ENCODE results near the gene PHAF1. TPM values are rescaled to one million over a fixed set of nuclear protein-coding genes. Genes with fewer than 3 reads are reported as not detected.

PHAF1 gene
- total and polyA plus RNA-seq, 9 of the 15 experiments (the other 6 are each of a cell fraction or from before 2014, with no cell fraction given): 5.1 to 25.4 (median 13.8) TPM

DNA sequence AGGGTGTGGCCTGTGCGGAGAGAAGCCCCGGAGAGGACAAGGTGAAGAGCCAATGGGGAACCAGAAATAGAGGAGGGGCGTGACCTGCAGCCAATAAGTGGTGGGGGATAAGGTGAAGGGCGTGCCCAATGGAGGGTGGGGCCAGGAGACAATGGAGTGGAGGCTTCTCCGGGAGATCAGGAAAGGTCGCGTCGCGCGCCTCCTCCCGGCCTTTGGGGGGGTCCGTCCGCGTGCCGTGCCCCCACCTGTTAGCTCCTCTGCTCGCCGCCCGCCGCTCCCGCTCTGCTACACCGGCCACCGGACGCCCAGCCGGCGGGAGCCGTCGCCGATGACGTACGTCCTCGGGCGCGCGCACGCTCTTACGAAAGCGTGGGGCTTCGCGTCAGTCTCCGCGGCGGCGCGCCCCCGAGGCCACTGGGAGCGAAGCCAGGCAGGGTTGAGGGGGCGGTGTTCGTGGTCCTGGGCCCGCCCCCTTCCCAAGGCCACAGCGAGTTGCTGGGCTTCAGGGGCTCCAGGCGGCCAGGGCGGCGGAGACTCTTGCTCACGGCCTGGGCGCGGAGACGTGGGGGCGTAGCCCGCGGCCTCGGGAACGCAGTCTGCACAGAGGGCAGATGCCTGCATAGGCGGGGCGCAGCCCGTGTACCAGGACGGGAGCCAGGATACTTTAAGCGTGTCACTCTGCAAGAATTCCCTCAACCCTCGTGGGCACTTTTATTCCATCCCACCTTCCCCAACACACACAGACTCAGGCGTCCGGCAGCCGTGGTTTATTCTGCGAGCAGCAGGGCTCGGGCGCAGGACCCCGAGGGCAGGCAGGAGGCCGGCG lies 74.1 kb downstream of the PHAF1 start, which contains the start of gene MATCAP1 (continued):
- no peak for TF ChIP-seq PHF21A (IDR thresholded peaks at IDR 0.05; ENCODE audit: borderline replicate concordance, low read depth)
- peak; percentile 93 for TF ChIP-seq EGR1 (conservative IDR thresholded peaks at IDR 0.05)
- TF ChIP-seq CHD2 (IDR thresholded peaks at IDR 0.05; ENCODE audit: low read depth, low read length): peak; percentile 79
- TF ChIP-seq, protein P1, sequence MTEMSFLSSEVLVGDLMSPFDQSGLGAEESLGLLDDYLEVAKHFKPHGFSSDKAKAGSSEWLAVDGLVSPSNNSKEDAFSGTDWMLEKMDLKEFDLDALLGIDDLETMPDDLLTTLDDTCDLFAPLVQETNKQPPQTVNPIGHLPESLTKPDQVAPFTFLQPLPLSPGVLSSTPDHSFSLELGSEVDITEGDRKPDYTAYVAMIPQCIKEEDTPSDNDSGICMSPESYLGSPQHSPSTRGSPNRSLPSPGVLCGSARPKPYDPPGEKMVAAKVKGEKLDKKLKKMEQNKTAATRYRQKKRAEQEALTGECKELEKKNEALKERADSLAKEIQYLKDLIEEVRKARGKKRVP (CRISPR knock-in tag; IDR thresholded peaks at IDR 0.05): no peak
- TF ChIP-seq ZNF347 (CRISPR knock-in tag; IDR thresholded peaks at IDR 0.05; ENCODE audit: low read depth): no peak
- no peak for TF ChIP-seq RAD51 (IDR thresholded peaks at IDR 0.05; ENCODE audit: borderline replicate concordance, low read depth)
- TF ChIP-seq, protein P2, sequence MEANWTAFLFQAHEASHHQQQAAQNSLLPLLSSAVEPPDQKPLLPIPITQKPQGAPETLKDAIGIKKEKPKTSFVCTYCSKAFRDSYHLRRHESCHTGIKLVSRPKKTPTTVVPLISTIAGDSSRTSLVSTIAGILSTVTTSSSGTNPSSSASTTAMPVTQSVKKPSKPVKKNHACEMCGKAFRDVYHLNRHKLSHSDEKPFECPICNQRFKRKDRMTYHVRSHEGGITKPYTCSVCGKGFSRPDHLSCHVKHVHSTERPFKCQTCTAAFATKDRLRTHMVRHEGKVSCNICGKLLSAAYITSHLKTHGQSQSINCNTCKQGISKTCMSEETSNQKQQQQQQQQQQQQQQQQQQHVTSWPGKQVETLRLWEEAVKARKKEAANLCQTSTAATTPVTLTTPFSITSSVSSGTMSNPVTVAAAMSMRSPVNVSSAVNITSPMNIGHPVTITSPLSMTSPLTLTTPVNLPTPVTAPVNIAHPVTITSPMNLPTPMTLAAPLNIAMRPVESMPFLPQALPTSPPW (CRISPR knock-in tag; IDR thresholded peaks at IDR 0.05): peak; percentile 87
- TF ChIP-seq, protein P3, sequence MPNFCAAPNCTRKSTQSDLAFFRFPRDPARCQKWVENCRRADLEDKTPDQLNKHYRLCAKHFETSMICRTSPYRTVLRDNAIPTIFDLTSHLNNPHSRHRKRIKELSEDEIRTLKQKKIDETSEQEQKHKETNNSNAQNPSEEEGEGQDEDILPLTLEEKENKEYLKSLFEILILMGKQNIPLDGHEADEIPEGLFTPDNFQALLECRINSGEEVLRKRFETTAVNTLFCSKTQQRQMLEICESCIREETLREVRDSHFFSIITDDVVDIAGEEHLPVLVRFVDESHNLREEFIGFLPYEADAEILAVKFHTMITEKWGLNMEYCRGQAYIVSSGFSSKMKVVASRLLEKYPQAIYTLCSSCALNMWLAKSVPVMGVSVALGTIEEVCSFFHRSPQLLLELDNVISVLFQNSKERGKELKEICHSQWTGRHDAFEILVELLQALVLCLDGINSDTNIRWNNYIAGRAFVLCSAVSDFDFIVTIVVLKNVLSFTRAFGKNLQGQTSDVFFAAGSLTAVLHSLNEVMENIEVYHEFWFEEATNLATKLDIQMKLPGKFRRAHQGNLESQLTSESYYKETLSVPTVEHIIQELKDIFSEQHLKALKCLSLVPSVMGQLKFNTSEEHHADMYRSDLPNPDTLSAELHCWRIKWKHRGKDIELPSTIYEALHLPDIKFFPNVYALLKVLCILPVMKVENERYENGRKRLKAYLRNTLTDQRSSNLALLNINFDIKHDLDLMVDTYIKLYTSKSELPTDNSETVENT (CRISPR knock-in tag; IDR thresholded peaks at IDR 0.05): peak; percentile 49; the same call in 1 of the 2 replicates
- TF ChIP-seq ZNF507 (tag; conservative IDR thresholded peaks at IDR 0.05): no peak
- TF ChIP-seq HSF4 (CRISPR knock-in tag; IDR thresholded peaks at IDR 0.05; ENCODE audit: borderline replicate concordance): no peak
- TF ChIP-seq, protein P4, sequence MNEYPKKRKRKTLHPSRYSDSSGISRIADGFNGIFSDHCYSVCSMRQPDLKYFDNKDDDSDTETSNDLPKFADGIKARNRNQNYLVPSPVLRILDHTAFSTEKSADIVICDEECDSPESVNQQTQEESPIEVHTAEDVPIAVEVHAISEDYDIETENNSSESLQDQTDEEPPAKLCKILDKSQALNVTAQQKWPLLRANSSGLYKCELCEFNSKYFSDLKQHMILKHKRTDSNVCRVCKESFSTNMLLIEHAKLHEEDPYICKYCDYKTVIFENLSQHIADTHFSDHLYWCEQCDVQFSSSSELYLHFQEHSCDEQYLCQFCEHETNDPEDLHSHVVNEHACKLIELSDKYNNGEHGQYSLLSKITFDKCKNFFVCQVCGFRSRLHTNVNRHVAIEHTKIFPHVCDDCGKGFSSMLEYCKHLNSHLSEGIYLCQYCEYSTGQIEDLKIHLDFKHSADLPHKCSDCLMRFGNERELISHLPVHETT (CRISPR knock-in tag; conservative IDR thresholded peaks at IDR 0.05 in 1 of 2, IDR thresholded peaks at IDR 0.05 in 1 of 2): peak in 1 of 2 experiments; percentile 83; a peak in 2 of 4 replicates
- TF ChIP-seq ZNF77 (CRISPR knock-in tag; IDR thresholded peaks at IDR 0.05): no peak
- no peak; the same call in 1 of the 2 replicates for TF ChIP-seq KHSRP (IDR thresholded peaks at IDR 0.05)
- TF ChIP-seq MAFF (IDR thresholded peaks at IDR 0.05; ENCODE audit: low read length): no peak
- TF ChIP-seq ZNF551 (CRISPR knock-in tag; IDR thresholded peaks at IDR 0.05): no peak
- no peak for TF ChIP-seq FOXJ3 (CRISPR knock-in tag; IDR thresholded peaks at IDR 0.05)
- no peak for TF ChIP-seq ZNF584 (CRISPR knock-in tag; IDR thresholded peaks at IDR 0.05; ENCODE audit: low read depth)
- no peak for TF ChIP-seq ZNF764 (CRISPR knock-in tag; IDR thresholded peaks at IDR 0.05; ENCODE audit: low read depth)
- no peak for TF ChIP-seq GTF2F1 (IDR thresholded peaks at IDR 0.05; ENCODE audit: low read depth, low read length)
- no peak for TF ChIP-seq TGIF2 (CRISPR knock-in tag; IDR thresholded peaks at IDR 0.05)
- TF ChIP-seq ZNF57 (CRISPR knock-in tag; IDR thresholded peaks at IDR 0.05): no peak
- TF ChIP-seq ZNF253 (CRISPR knock-in tag; conservative IDR thresholded peaks at IDR 0.05): no peak
- no peak for TF ChIP-seq GTF2E2 (tag; IDR thresholded peaks at IDR 0.05)
- TF ChIP-seq ZNF384 (IDR thresholded peaks at IDR 0.05; ENCODE audit: low read depth, low read length): no peak

All from K562 (cell line).